H1 (cell line): Measurements from ENCODE around the gene SKOR2. TPM values are rescaled to one million over a fixed set of nuclear protein-coding genes. Genes with fewer than 3 reads are reported as not detected.

ENCODE experiments used
- CTCF ChIA-PET: fragments of 300-600 bp; sonication (Branson Sonifier 250); formaldehyde crosslinking; loops from one replicate; lab custom pipeline; 2021; ENCODE audit not compliant: partially characterized antibody; lab: Charles Lee
- POLR2A ChIA-PET: fragments of 300-600 bp; sonication (Branson Sonifier 250); formaldehyde crosslinking; loops from one replicate; lab custom pipeline; 2021; ENCODE audit warnings: inconsistent platforms; ENCODE audit not compliant: partially characterized antibody; lab: Charles Lee
- DNase-seq, 2 experiments: peaks; one replicate each; pipeline versions ENCODE4 v3.0.0 to v3.0.0-alpha.2; 2010 to 2022; ENCODE audit warnings: low spot score in 2 of 2, low read depth in 1 of 2, mixed read lengths in 1 of 2
- FAIRE-seq: peaks from 2 replicates; lab custom pipeline; 2011; peaks lifted over from hg19 to GRCh38; lab: Jason Lieb, UNC
- H2AFZ ChIP-seq: 2 replicates; pipeline ENCODE4 v1.8.1; 2012; ENCODE audit warnings: low read length, inconsistent platforms
- H2AK5ac ChIP-seq: 2 replicates; pipeline ENCODE4 v1.6.1; 2013; ENCODE audit warnings: low read depth, low read length
- H2BK120ac ChIP-seq: replicated peaks from 2 replicates; pipeline ENCODE3; 2013; ENCODE audit warnings: low read depth, low read length, inconsistent platforms
- H2BK12ac ChIP-seq: 2 replicates; pipeline ENCODE4 v1.6.1; 2013; ENCODE audit warnings: low read depth, low read length
- H2BK15ac ChIP-seq: 2 replicates; pipeline ENCODE4 v1.6.1; 2013; ENCODE audit warnings: low read length
- H2BK20ac ChIP-seq: 2 replicates; pipeline ENCODE4 v1.6.1; 2013; ENCODE audit warnings: low read length
- H2BK5ac ChIP-seq: 2 replicates; pipeline ENCODE4 v1.6.1; 2013; ENCODE audit warnings: low read depth, low read length
- H3K14ac ChIP-seq: 2 replicates; pipeline ENCODE4 v1.6.1; 2013; ENCODE audit warnings: inconsistent platforms; ENCODE audit not compliant: insufficient read length
- H3K18ac ChIP-seq: 2 replicates; pipeline ENCODE4 v1.6.1; 2013; ENCODE audit warnings: low read length; ENCODE audit errors: extremely low read depth
- H3K23ac ChIP-seq: 2 replicates; pipeline ENCODE4 v1.6.1; 2013; ENCODE audit warnings: inconsistent platforms; ENCODE audit not compliant: insufficient read length
- H3K23me2 ChIP-seq: 2 replicates; pipeline ENCODE4 v1.6.1; 2013; ENCODE audit warnings: low read depth, low read length
- H3K27ac ChIP-seq: 2 replicates; pipeline ENCODE4 v1.6.1; 2011; ENCODE audit warnings: low read depth, low read length, inconsistent platforms
- H3K27me3 ChIP-seq, 4 experiments: replicated peaks in 1 of 4; 1 replicate in 1 of 4; 2 replicates in 3 of 4; pipeline versions ENCODE4 v1.6.1 to v1.8.1; 2011 to 2013; ENCODE audit warnings: low read length in 3 of 4, mild to moderate bottlenecking in 3 of 4, inconsistent platforms in 2 of 4, mixed read lengths in 2 of 4, moderate library complexity in 1 of 4; ENCODE audit not compliant: control insufficient read depth in 3 of 4, insufficient read depth in 3 of 4; ENCODE audit errors: extremely low read depth in 1 of 4
- H3K36me3 ChIP-seq, 4 experiments: 2 replicates each; pipeline versions ENCODE4 v1.6.1 to v1.8.1; 2011 to 2013; ENCODE audit warnings: mild to moderate bottlenecking in 4 of 4, low read length in 3 of 4, moderate library complexity in 2 of 4, control low read depth in 1 of 4, inconsistent platforms in 1 of 4; ENCODE audit not compliant: insufficient read depth in 4 of 4, control insufficient read depth in 2 of 4
- H3K4ac ChIP-seq: replicated peaks from 2 replicates; pipeline ENCODE3; 2013; ENCODE audit warnings: low read length, low read depth, mixed read lengths, inconsistent platforms; ENCODE audit not compliant: insufficient read length
- H3K4me1 ChIP-seq, 4 experiments: replicated peaks in 1 of 4; 1 replicate in 1 of 4; 2 replicates in 3 of 4; pipeline versions ENCODE4 v1.6.1 to v1.8.1; 2011 to 2013; ENCODE audit warnings: low read length in 3 of 4, inconsistent platforms in 2 of 4, mixed read lengths in 1 of 4; ENCODE audit not compliant: insufficient read depth in 4 of 4, control insufficient read depth in 3 of 4
- H3K4me2 ChIP-seq, 2 experiments: 2 replicates each; pipeline versions ENCODE4 v1.6.1 to v1.8.1; 2011 to 2013; ENCODE audit warnings: low read depth in 2 of 2, low read length in 2 of 2, control low read depth in 1 of 2, inconsistent platforms in 1 of 2, mild to moderate bottlenecking in 1 of 2; ENCODE audit not compliant: insufficient read depth in 1 of 2
- H3K4me3 ChIP-seq, 4 experiments: fragments of 200-600, 300-600 bp in 1 of 4; sonication (generic), shearing (Covaris generic), sonication (Bioruptor Twin) in 1 of 4; 2 replicates each; pipeline versions ENCODE4 v1.5.1 to v1.8.1; 2011 to 2016; ENCODE audit warnings: low read length in 4 of 4, low read depth in 3 of 4, control low read depth in 2 of 4, inconsistent platforms in 2 of 4, mild to moderate bottlenecking in 2 of 4, mixed read lengths in 1 of 4, moderate library complexity in 1 of 4; ENCODE audit not compliant: insufficient read depth in 2 of 4; ENCODE audit errors: extremely low read depth in 1 of 4
- H3K56ac ChIP-seq: replicated peaks from 2 replicates; pipeline ENCODE3; 2013; ENCODE audit warnings: low read depth, mild to moderate bottlenecking, mixed read lengths, low read length, inconsistent platforms; ENCODE audit not compliant: insufficient read length
- H3K79me1 ChIP-seq: 2 replicates; pipeline ENCODE4 v1.6.1; 2013; ENCODE audit warnings: low read depth, low read length, control low read depth
- H3K79me2 ChIP-seq, 2 experiments: 2 replicates each; pipeline versions ENCODE4 v1.6.1 to v1.8.1; 2012 to 2013; ENCODE audit warnings: low read length in 2 of 2, mild to moderate bottlenecking in 2 of 2, inconsistent platforms in 1 of 2; ENCODE audit not compliant: insufficient read depth in 2 of 2, control insufficient read depth in 1 of 2
- H3K9ac ChIP-seq, 4 experiments: replicated peaks in 1 of 4; 1 replicate in 1 of 4; 2 replicates in 3 of 4; pipeline versions ENCODE4 v1.6.1 to v1.8.1; 2011 to 2013; ENCODE audit warnings: low read depth in 3 of 4, low read length in 3 of 4, control low read depth in 2 of 4, mild to moderate bottlenecking in 2 of 4, moderate library complexity in 2 of 4, inconsistent platforms in 1 of 4; ENCODE audit errors: extremely low read depth in 1 of 4
- H3K9me3 ChIP-seq, 2 experiments: 2 replicates each; pipeline versions ENCODE4 v1.6.1 to v1.8.1; 2012 to 2013; ENCODE audit warnings: mild to moderate bottlenecking in 2 of 2, moderate library complexity in 2 of 2, control low read depth in 1 of 2, inconsistent platforms in 1 of 2, low read depth in 1 of 2, low read length in 1 of 2, mixed read lengths in 1 of 2; ENCODE audit not compliant: insufficient read depth in 2 of 2
- H4K20me1 ChIP-seq, 2 experiments: replicated peaks in 1 of 2; 2 replicates each; pipeline versions ENCODE3 to v1.8.1; 2011 to 2013; ENCODE audit warnings: inconsistent platforms in 2 of 2, low read length in 2 of 2, mild to moderate bottlenecking in 1 of 2; ENCODE audit not compliant: insufficient read depth in 2 of 2, control insufficient read depth in 1 of 2
- H4K5ac ChIP-seq: 2 replicates; pipeline ENCODE4 v1.6.1; 2013; ENCODE audit warnings: low read length, low read depth, mixed read lengths, inconsistent platforms; ENCODE audit not compliant: insufficient read length
- H4K8ac ChIP-seq: 2 replicates; pipeline ENCODE4 v1.8.0; 2013; ENCODE audit warnings: mild to moderate bottlenecking, moderate library complexity, low read length, inconsistent platforms; ENCODE audit not compliant: insufficient read depth; ENCODE audit errors: extremely low read depth
- H4K91ac ChIP-seq: replicated peaks from 2 replicates; pipeline ENCODE3; 2013; ENCODE audit warnings: low read length, mixed read lengths, inconsistent platforms; ENCODE audit not compliant: insufficient read length
- BCL11A ChIP-seq, 2 experiments: IDR thresholded peaks; one replicate each; pipeline ENCODE4 v1.6.1; 2011; ENCODE audit warnings: low read depth in 2 of 2, low read length in 2 of 2, mild to moderate bottlenecking in 2 of 2
- SIN3A ChIP-seq, 2 experiments: IDR thresholded peaks in 1 of 2; conservative IDR thresholded peaks in 1 of 2; 2 replicates each; pipeline ENCODE4 v1.6.1; 2011 to 2012; ENCODE audit warnings: low read length in 2 of 2, improper control_type of control experiment in 1 of 2, low read depth in 1 of 2, mild to moderate bottlenecking in 1 of 2
- SIX5 ChIP-seq: IDR thresholded peaks from 2 replicates; pipeline ENCODE4 v1.6.1; 2011; ENCODE audit warnings: mild to moderate bottlenecking, low read depth, low read length
- SP2 ChIP-seq: IDR thresholded peaks from 2 replicates; pipeline ENCODE4 v1.6.1; 2012; ENCODE audit warnings: mild to moderate bottlenecking, low read length, inconsistent platforms
- SP4 ChIP-seq: IDR thresholded peaks from 2 replicates; pipeline ENCODE4 v1.6.1; 2012; ENCODE audit warnings: low read length, inconsistent platforms
- WGBS, 2 experiments: shearing (Covaris generic) in 1 of 2; methylation state at CpG; one replicate each; pipeline versions ENCODE4 v1.1.6 to v1.1.7; 2013 to 2015; ENCODE audit warnings: low lambda C conversion rate in 2 of 2, mixed read lengths in 2 of 2, inconsistent platforms in 1 of 2, low coverage in 1 of 2, missing lambda C conversion rate in 1 of 2; ENCODE audit not compliant: insufficient replicate concordance in 2 of 2, insufficient coverage in 1 of 2, insufficient read length in 1 of 2; ENCODE audit errors: extremely low coverage in 1 of 2, missing lambda C conversion rate in 1 of 2; 5-methylcytosine and 5-hydroxymethylcytosine counted together
- polyA plus RNA-seq, 7 experiments: library from polyadenylated mRNA; depleted of rRNA in 3 of 7; stranded (reverse) in 5 of 7; unstranded in 2 of 7; fragments of >200 nt in 5 of 7; fragments of 200-250 nt in 2 of 7; gene quantifications; 1 replicate in 5 of 7; 2 replicates in 1 of 7; 4 replicates in 1 of 7; pipeline versions ENCODE4 v1.2.1 to v1.2.3, GENCODE V29; 2011 to 2013; ENCODE audit warnings: missing spikeins in 2 of 7, mixed read lengths in 2 of 7
- total RNA-seq: library from RNA; stranded (reverse); fragmentation: NEBNext Ultra II Directional; extraction: Animal tissue kit (Norgen Biotek cat#: 25700); gene quantifications from 2 replicates; pipeline ENCODE4 v1.2.1, GENCODE V29; 2021
- TF ChIP-seq, protein P1 (sequence below): IDR thresholded peaks from 2 replicates; pipeline ENCODE4 v1.6.1; 2012; ENCODE audit warnings: inconsistent platforms

SKOR2 gene
- total and polyA plus RNA-seq, 2 of the 8 experiments (the other 6 are each of a cell fraction or from before 2014, with no cell fraction given): 0.05 to 0.11 TPM

DNA sequence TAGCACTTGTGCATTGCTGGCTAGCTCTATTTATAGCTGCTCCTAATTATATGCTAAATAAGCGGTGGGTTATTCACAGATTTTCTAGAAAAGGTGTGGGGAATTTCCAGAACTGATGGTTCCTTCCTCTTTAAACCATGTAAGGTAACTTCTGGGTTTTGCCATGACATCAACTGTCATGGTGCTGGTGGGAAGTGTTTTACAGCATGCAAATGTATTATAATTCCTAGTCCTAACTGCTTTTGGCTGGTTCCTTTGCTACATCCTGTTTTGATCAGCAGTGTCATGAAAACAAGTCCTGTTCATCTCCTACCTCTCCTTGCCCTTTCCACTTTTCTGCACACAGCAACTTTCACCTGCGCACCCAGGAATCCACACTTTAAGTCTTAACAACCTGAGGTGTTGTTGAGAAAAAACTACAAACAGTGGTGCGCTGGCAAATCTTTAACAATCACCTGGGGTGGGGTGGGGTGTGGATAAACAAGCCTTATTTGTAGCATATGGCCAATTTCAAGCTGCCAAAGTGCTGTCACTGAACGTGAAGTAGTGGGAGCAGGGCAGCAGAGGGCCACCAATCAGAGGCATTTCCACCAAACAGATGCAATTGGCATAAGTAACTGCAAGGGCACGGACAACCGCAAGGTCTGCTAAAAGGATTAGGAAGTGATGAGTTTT, 33.4 kb upstream of the SKOR2 start:
- FAIRE-seq: no peak
- H3K27ac ChIP-seq: no peak overlapping the region
- no peak overlapping the region for H4K8ac ChIP-seq
- H3K56ac ChIP-seq: no peak overlapping the region
- no peak overlapping the region for H3K14ac ChIP-seq
- no peak overlapping the region for H2AK5ac ChIP-seq
- no peaks in the 10 kb centered on the region for H3K79me1 ChIP-seq
- no peak overlapping the region for H3K23ac ChIP-seq
- H3K18ac ChIP-seq: no peak overlapping the region
- no peak overlapping the region for H3K4me2 ChIP-seq
- WGBS, 2 experiments: 78% methylated on average over 6 of the region's 6 CpGs; no CpG with 5 or more reads in 1 of the 2 experiments
- no peak overlapping the region for H2BK120ac ChIP-seq
- no peaks in the 10 kb centered on the region for H3K4me1 ChIP-seq
- no peak overlapping the region for H2BK20ac ChIP-seq
- no peaks in the 10 kb centered on the region for H3K36me3 ChIP-seq
- H4K91ac ChIP-seq: no peak overlapping the region
- TF ChIP-seq, protein P1, sequence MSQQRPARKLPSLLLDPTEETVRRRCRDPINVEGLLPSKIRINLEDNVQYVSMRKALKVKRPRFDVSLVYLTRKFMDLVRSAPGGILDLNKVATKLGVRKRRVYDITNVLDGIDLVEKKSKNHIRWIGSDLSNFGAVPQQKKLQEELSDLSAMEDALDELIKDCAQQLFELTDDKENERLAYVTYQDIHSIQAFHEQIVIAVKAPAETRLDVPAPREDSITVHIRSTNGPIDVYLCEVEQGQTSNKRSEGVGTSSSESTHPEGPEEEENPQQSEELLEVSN: no peak
- TF ChIP-seq SIX5 (no peak), SP4 (no peak), SP2 (no peak), BCL11A (IDR thresholded peaks at IDR 0.05; ENCODE audit: low read depth in 2 of 2, low read length in 2 of 2) (no peak), SIN3A (conservative IDR thresholded peaks at IDR 0.05 in 1 of 2, IDR thresholded peaks at IDR 0.05 in 1 of 2; ENCODE audit: low read depth in 1 of 2, low read length in 2 of 2) (no peak)
- no peaks in the 10 kb centered on the region for H3K23me2 ChIP-seq
- POLR2A ChIA-PET: no interaction called here
- H2BK5ac ChIP-seq: no peak overlapping the region
- no peak overlapping the region for H4K5ac ChIP-seq
- H3K9me3 ChIP-seq: no peaks in the 10 kb centered on the region
- H3K4me3 ChIP-seq: no peak overlapping the region
- H3K9ac ChIP-seq: no peak overlapping the region
- H2AFZ ChIP-seq: no peak overlapping the region
- no peaks in the 10 kb centered on the region; a peak in 1 of 7 replicates for H3K27me3 ChIP-seq
- no peak for DNase-seq
- no peaks in the 10 kb centered on the region for H4K20me1 ChIP-seq
- H3K4ac ChIP-seq: no peak overlapping the region
- H3K79me2 ChIP-seq: no peaks in the 10 kb centered on the region
- CTCF ChIA-PET: interaction anchor here (0.9 to 1.9 kb wide), 10 partner anchors 8 to 470 kb away, joined by 3 to 14 read pairs (median 3); no protein-coding TSS in a partner anchor
- no peak overlapping the region for H2BK15ac ChIP-seq
- no peak overlapping the region for H2BK12ac ChIP-seq
